Measurements from ENCODE around the gene PHKA2.

Gene PHKA2

GRCh38 chrX:18887825-18888212 is 96.1 kb downstream of the PHKA2 start:
- DNase-seq = no peak

GRCh38 chrX:18887177-18887824 is 96.6 kb downstream of the PHKA2 start:
- no peak for DNase-seq

- DNase-seq = peak in 1 of 2 experiments; percentile 22
Measured at GRCh38 chrX:18886344-18887161, 97.4 kb downstream of the PHKA2 start.

GRCh38 chrX:18886005-18886343 is 97.9 kb downstream of the PHKA2 start:
- no peak for DNase-seq

- DNase-seq = no peak
Measured at GRCh38 chrX:18885328-18886004, 98.4 kb downstream of the PHKA2 start.

- no peak for DNase-seq
Measured at GRCh38 chrX:18884916-18885315, 99.0 kb downstream of the PHKA2 start.

- no peak for DNase-seq
Measured at GRCh38 chrX:18883961-18884765, 99.8 kb downstream of the PHKA2 start.

- DNase-seq = no peak
Measured at GRCh38 chrX:18883234-18883960, 100.5 kb downstream of the PHKA2 start.

- DNase-seq = no peak
Measured at GRCh38 chrX:18879144-18879543, 104.8 kb downstream of the PHKA2 start.

GRCh38 chrX:18877469-18877868 is 106.4 kb downstream of the PHKA2 start:
- no peak for DNase-seq

- no peak for DNase-seq
Measured at GRCh38 chrX:18875256-18875878, 108.5 kb downstream of the PHKA2 start.

- no peak for DNase-seq
Measured at GRCh38 chrX:18874560-18875255, 109.2 kb downstream of the PHKA2 start.

- no peak for DNase-seq
Measured at GRCh38 chrX:18873836-18874235, 110.1 kb downstream of the PHKA2 start.

GRCh38 chrX:18873189-18873791 is 110.6 kb downstream of the PHKA2 start:
- no peak for DNase-seq

GRCh38 chrX:18872621-18873020 is 111.3 kb downstream of the PHKA2 start:
- no peak for DNase-seq

GRCh38 chrX:18871970-18872369 is 111.9 kb downstream of the PHKA2 start:
- DNase-seq = no peak

GRCh38 chrX:18871161-18871890 is 112.6 kb downstream of the PHKA2 start:
- no peak for DNase-seq

- no peak for DNase-seq
Measured at GRCh38 chrX:18864390-18864920, 119.5 kb downstream of the PHKA2 start.

GRCh38 chrX:18861511-18861910 is 122.4 kb downstream of the PHKA2 start:
- DNase-seq = no peak

GRCh38 chrX:18856645-18856997 is 127.3 kb downstream of the PHKA2 start:
- no peak for DNase-seq

All from SHP77 (cell line).